Osteocyte (in vitro differentiated cells): Measurements from ENCODE around the gene HS6ST1. TPM values are rescaled to one million over a fixed set of nuclear protein-coding genes. Genes with fewer than 3 reads are reported as not detected.

Source experiments
- DNase-seq: peaks from one replicate; pipeline ENCODE4 v3.0.0; 2021; ENCODE audit warnings: mixed read lengths; ENCODE audit not compliant: unreplicated experiment; ENCODE audit errors: extremely low spot score
- H3K27ac Mint-ChIP-seq: one replicate; pipeline ENCODE4 v1.8.0; 2021; ENCODE audit warnings: mild to moderate bottlenecking, mixed read lengths; ENCODE audit not compliant: unreplicated experiment
- H3K27me3 Mint-ChIP-seq: one replicate; pipeline ENCODE4 v1.8.0; 2021; ENCODE audit warnings: mixed read lengths; ENCODE audit not compliant: unreplicated experiment
- H3K36me3 Mint-ChIP-seq: one replicate; pipeline ENCODE4 v1.8.0; 2021; ENCODE audit warnings: mixed read lengths; ENCODE audit not compliant: unreplicated experiment
- H3K4me1 Mint-ChIP-seq: one replicate; pipeline ENCODE4 v1.8.0; 2021; ENCODE audit warnings: mixed read lengths; ENCODE audit not compliant: unreplicated experiment
- H3K4me3 Mint-ChIP-seq: one replicate; pipeline ENCODE4 v1.8.0; 2021; ENCODE audit warnings: mild to moderate bottlenecking, moderate library complexity, mixed read lengths; ENCODE audit not compliant: unreplicated experiment
- H3K9me3 Mint-ChIP-seq: one replicate; pipeline ENCODE4 v1.8.0; 2021; ENCODE audit warnings: mixed read lengths; ENCODE audit not compliant: unreplicated experiment
- CTCF ChIP-seq: fragments of 200-600 bp; sonication (generic); IDR thresholded peaks from 2 replicates; pipeline ENCODE4 v1.5.0; 2021; ENCODE audit warnings: antibody characterized with exemption, mild to moderate bottlenecking, moderate library complexity
- total RNA-seq: library from RNA; stranded (reverse); gene quantifications from 2 replicates; pipeline ENCODE4 v1.2.1, GENCODE V29; 2021

Gene HS6ST1
- total RNA-seq, 1 donor from 2014 or later, result 43.0 TPM

DNA sequence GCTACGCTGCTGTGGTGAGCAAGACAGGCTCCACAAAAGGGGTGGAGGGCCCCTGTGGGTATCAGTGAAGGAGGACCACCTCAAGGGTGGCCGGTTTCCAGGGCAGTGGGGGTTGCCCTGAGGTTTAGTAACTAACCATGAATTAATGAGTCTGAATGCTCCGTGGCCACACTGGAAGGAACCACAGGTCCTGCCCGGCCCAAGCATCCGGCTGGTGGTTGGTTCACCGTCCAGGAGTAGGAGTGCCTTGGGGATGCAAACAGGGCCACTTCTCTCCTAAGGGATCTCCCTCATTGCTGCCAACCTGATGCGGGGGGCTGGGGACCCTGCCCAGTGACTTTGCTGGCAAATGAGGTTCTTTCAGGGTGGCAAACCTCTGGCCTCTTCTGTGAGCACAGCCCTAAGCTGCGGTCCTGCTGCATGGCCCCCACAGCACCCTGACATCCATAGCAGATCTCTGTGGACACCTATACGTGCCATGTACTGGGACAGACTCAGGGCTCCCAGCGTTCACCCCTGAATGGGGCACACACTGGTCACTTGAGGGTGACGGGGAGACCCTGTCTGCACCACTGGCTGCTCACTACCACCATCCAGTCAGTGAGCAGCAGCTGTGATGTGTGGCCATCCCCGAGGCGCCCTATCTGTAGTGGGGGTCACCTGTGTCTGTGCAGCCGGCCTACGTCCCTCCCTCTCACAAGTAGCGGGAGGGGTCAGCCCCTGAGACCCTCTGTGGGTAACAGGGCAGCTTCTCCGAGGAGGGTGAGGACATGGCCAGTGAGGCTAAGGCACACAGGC, 41.6 kb downstream of the HS6ST1 start:
- no peaks in the 10 kb centered on the region for H3K27me3 Mint-ChIP-seq
- peaks cover 15% of the 10 kb centered on the region for H3K36me3 Mint-ChIP-seq
- H3K4me3 Mint-ChIP-seq, result no peak overlapping the region
- H3K27ac Mint-ChIP-seq, result no peak overlapping the region
- no peak for DNase-seq
- H3K4me1 Mint-ChIP-seq, result peaks cover 17% of the 10 kb centered on the region
- no peak for TF ChIP-seq CTCF
- peaks cover 6% of the 10 kb centered on the region for H3K9me3 Mint-ChIP-seq

DNA sequence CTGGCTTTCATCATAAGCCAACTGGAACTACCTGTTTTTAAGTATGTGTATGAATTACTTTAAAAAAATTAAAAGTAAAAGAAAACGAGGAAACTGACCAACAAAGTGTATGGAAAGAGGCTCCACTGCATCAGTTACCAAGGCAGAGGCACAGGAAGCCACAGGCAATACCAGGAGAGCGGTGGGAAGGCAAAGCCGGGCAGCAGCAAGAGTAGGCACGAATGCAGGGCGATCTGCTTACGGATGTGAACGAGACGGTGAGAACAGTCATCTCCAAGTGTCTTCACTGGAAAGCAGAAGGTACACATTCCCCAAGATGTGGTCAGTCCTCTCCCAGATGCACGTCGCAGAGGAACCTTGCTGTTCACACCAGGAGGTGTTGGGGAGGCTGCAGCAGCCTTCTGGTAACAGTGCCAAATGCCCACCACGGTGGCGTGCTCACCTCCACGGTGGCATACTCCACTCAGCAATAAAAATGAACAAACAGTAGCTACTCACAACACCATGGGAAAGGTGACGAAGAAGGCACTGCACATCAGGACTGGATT, 43.1 kb downstream of the HS6ST1 start:
- H3K4me3 Mint-ChIP-seq, result no peak overlapping the region
- no peak for DNase-seq
- peaks cover 9% of the 10 kb centered on the region for H3K4me1 Mint-ChIP-seq
- TF ChIP-seq CTCF, result no peak
- H3K9me3 Mint-ChIP-seq, result peaks cover 6% of the 10 kb centered on the region
- no peaks in the 10 kb centered on the region for H3K27me3 Mint-ChIP-seq
- no peak overlapping the region for H3K27ac Mint-ChIP-seq
- H3K36me3 Mint-ChIP-seq, result peaks cover 15% of the 10 kb centered on the region

GRCh38 chr2:128274218-128274617, 44.5 kb downstream of the HS6ST1 start:
- no peak overlapping the region for H3K4me3 Mint-ChIP-seq
- no peaks in the 10 kb centered on the region for H3K27me3 Mint-ChIP-seq
- no peak overlapping the region for H3K27ac Mint-ChIP-seq
- peaks cover 3% of the 10 kb centered on the region for H3K4me1 Mint-ChIP-seq
- H3K9me3 Mint-ChIP-seq, result peaks cover 6% of the 10 kb centered on the region
- H3K36me3 Mint-ChIP-seq, result peaks cover 15% of the 10 kb centered on the region
- no peak for TF ChIP-seq CTCF
- DNase-seq, result no peak

GRCh38 chr2:128273469-128274081, 45.1 kb downstream of the HS6ST1 start:
- Mint-ChIP-seq H3K4me3 (no peak overlapping the region), H3K36me3 (peaks cover 15% of the 10 kb centered on the region), H3K27me3 (no peaks in the 10 kb centered on the region), H3K9me3 (peaks cover 6% of the 10 kb centered on the region), H3K27ac (no peak overlapping the region), H3K4me1 (peaks cover 3% of the 10 kb centered on the region)
- TF ChIP-seq CTCF, result no peak
- DNase-seq, result no peak
